A673 (cell line): ENCODE data around the gene IMPG1. TPM values are rescaled to one million over a fixed set of nuclear protein-coding genes. Genes with fewer than 3 reads are reported as not detected.

Source experiments
- BruUV-seq: library from RNA; stranded (reverse); fragments of 400-500 nt; replicated peaks from 2 replicates; lab custom pipeline; 2021; lab: Mats Ljungman, UMichigan
- CTCF ChIA-PET: fragments of 300-600 bp; sonication (Branson Sonifier 250); formaldehyde crosslinking; loops from one replicate; lab custom pipeline; 2022; ENCODE audit warnings: antibody characterized with exemption; lab: Charles Lee
- POLR2A ChIA-PET: fragments of 300-600 bp; sonication (Branson Sonifier 250); formaldehyde crosslinking; loops from one replicate; lab custom pipeline; 2022; ENCODE audit warnings: antibody characterized with exemption; ENCODE audit not compliant: low non-redundant PET; lab: Charles Lee
- DNase-seq: peaks from one replicate; pipeline ENCODE4 v3.0.0-alpha.2; 2015; ENCODE audit warnings: low spot score
- H3K27ac ChIP-seq: fragments of 200-600 bp; sonication (generic); 2 replicates; pipeline ENCODE4 v1.5.1; 2016; ENCODE audit warnings: mixed run types, low read depth, mild to moderate bottlenecking, mixed read lengths, antibody characterized with exemption, low read length; ENCODE audit not compliant: poor library complexity, severe bottlenecking
- H3K27me3 ChIP-seq: fragments of 200-600 bp; sonication (generic); replicated peaks from 2 replicates; pipeline ENCODE4 v1.6.1; 2017; ENCODE audit warnings: mixed run types, low read depth, mild to moderate bottlenecking, mixed read lengths, antibody characterized with exemption, low read length; ENCODE audit not compliant: insufficient read depth, poor library complexity
- H3K36me3 ChIP-seq: fragments of 200-600 bp; sonication (generic); 2 replicates; pipeline ENCODE4 v1.6.1; 2016; ENCODE audit warnings: mixed run types, mild to moderate bottlenecking, mixed read lengths, antibody characterized with exemption, low read length; ENCODE audit not compliant: insufficient read depth, poor library complexity, severe bottlenecking
- H3K4me1 ChIP-seq: fragments of 200-600 bp; sonication (generic); 2 replicates; pipeline ENCODE4 v1.6.1; 2017; ENCODE audit warnings: mixed run types, mild to moderate bottlenecking, mixed read lengths, antibody characterized with exemption, low read length; ENCODE audit not compliant: insufficient read depth, poor library complexity, severe bottlenecking
- H3K4me3 ChIP-seq: fragments of 200-600 bp; sonication (generic); 2 replicates; pipeline ENCODE4 v1.5.1; 2016; ENCODE audit warnings: low read depth, mixed run types, mild to moderate bottlenecking, mixed read lengths, low read length; ENCODE audit not compliant: poor library complexity, severe bottlenecking
- H3K9me3 ChIP-seq: fragments of 200-600 bp; sonication (generic); 2 replicates; pipeline ENCODE4 v1.6.1; 2016; ENCODE audit warnings: mixed run types, low read depth, mild to moderate bottlenecking, mixed read lengths, antibody characterized with exemption, low read length; ENCODE audit not compliant: poor library complexity, severe bottlenecking
- CTCF ChIP-seq: fragments of 300-800, 200-600 bp; sonication (generic); conservative IDR thresholded peaks from 2 replicates; pipeline ENCODE4 v1.5.1; 2017; ENCODE audit warnings: low read depth, mild to moderate bottlenecking, antibody characterized with exemption, low read length, moderate library complexity, mixed read lengths
- EZH2 ChIP-seq: fragments of 200-600 bp; sonication (generic); IDR thresholded peaks from 2 replicates; pipeline ENCODE4 v1.6.1; 2017; ENCODE audit warnings: borderline replicate concordance, low read depth, mild to moderate bottlenecking, mixed read lengths, antibody characterized with exemption, low read length; ENCODE audit not compliant: poor library complexity, severe bottlenecking
- intact Hi-C: fragments of 100-400 bp; cut with micrococcal nuclease; formaldehyde crosslinking; loops from one replicate; pipeline ENCODE4 v1.10.0; 2022; ENCODE audit not compliant: unreplicated experiment
- total RNA-seq: library from RNA; stranded (reverse); gene quantifications from 2 replicates; pipeline ENCODE4 v1.2.3, GENCODE V29; 2021

IMPG1 gene
- total RNA-seq, 1 experiment from 2014 or later: not detected

- POLR2A ChIA-PET: no interaction called here
- CTCF ChIA-PET: no interaction called here
- TF ChIP-seq CTCF (no peak), EZH2 (no peak)
Measured at GRCh38 chr6:76035713-76036112, 36.7 kb downstream of the IMPG1 start.

DNA sequence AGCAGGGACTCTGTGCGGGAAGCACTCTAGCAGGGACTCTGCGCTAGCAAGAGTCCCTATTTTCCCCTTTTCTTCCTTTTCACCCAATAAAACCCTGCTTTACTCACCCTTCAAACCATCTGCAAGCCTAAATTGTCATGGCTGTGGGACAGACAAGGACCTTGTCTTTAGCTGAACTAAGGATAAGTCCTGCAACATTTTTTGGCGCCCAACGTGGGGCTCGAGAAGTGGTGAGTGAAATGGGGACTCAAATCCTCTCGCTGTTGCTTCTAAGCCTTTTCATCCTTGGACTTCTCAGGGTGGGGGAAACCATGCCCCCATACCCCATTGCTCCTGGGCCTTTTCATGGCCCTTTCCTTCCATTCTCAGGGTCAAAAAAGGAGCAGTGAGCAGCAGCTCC is 46.4 kb downstream of the IMPG1 start:
- BruUV-seq: no TSS peak
- no peaks in the 10 kb centered on the region for H3K36me3 ChIP-seq
- no peak overlapping the region for H3K27ac ChIP-seq
- no peaks in the 10 kb centered on the region for H3K4me1 ChIP-seq
- CTCF ChIA-PET: no interaction called here
- peaks cover 15% of the 10 kb centered on the region for H3K9me3 ChIP-seq
- H3K4me3 ChIP-seq: no peak overlapping the region
- no peak for DNase-seq
- POLR2A ChIA-PET: no interaction called here
- intact Hi-C loops: no loop called here
- H3K27me3 ChIP-seq: no peaks in the 10 kb centered on the region
- no peak for TF ChIP-seq EZH2
- no peak for TF ChIP-seq CTCF

More at GRCh38 chr6:76035713-76036112, 36.7 kb downstream of the IMPG1 start:
- H3K4me3 ChIP-seq: no peak overlapping the region
- no peaks in the 10 kb centered on the region for H3K27me3 ChIP-seq
- DNase-seq: no peak
- H3K4me1 ChIP-seq: no peaks in the 10 kb centered on the region
- no peak overlapping the region for H3K27ac ChIP-seq
- H3K36me3 ChIP-seq: no peaks in the 10 kb centered on the region
- H3K9me3 ChIP-seq: no peaks in the 10 kb centered on the region
- intact Hi-C loops: no loop called here
- no TSS peak for BruUV-seq

DNA sequence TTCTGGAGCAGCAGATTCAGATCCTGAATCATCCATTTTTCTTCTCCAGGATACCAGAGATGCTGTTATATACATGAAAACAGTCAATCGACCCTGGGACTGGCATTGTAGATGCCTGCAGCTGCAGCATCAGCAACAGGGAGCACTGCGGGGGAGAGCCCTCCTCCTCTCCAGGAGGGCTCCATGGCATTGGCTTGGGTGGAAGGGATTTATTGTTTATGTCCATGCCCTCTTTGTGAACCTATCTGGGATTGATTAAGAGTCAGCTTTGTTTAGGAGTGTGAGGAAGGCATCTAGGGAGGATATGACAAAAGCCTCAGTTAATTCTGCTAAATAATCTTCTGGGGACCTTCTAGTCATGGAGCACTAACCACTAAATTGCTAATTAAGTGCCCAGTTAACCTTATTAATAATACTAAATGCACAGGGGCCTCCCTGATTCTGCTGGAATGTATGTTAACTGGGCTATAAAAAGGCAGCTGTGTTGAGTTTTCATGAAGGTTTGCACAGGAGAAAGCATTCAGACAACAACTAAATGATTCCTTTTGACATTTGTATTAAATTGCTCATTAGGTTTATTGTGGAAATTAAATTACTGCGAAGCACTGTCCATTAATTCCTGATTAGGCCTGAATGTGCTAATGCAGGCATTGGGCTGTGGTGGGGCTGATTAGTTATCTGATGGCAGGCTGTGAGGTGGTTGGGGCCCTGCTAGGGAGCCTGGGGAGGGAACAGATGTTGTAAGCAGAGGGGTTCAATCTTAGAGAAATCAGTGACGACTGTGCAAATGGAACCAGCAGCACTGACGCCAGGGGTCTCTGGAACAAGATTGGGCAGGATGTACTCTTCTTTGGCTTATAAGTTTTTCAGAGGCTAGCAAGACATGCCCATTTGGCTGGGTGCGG is 57.6 kb downstream of the IMPG1 start:
- ChIA-PET CTCF (no interaction called here), POLR2A (no interaction called here)
- Histone ChIP-seq H3K4me1 (no peaks in the 10 kb centered on the region), H3K27me3 (no peaks in the 10 kb centered on the region), H3K4me3 (no peak overlapping the region), H3K27ac (no peak overlapping the region), H3K36me3 (no peaks in the 10 kb centered on the region), H3K9me3 (no peaks in the 10 kb centered on the region)
- DNase-seq: no peak
- no TSS peak for BruUV-seq
- intact Hi-C loops: no loop called here
- TF ChIP-seq CTCF: no peak
